ENCODE results near the gene INO80E. TPM values are rescaled to one million over a fixed set of nuclear protein-coding genes. Genes with fewer than 3 reads are reported as not detected.
A peak's percentile ranks its signal among the peaks of the same experiment; 100 is the strongest.

INO80E gene
- polyA plus RNA-seq, 1 donor: 33.9 TPM

DNA sequence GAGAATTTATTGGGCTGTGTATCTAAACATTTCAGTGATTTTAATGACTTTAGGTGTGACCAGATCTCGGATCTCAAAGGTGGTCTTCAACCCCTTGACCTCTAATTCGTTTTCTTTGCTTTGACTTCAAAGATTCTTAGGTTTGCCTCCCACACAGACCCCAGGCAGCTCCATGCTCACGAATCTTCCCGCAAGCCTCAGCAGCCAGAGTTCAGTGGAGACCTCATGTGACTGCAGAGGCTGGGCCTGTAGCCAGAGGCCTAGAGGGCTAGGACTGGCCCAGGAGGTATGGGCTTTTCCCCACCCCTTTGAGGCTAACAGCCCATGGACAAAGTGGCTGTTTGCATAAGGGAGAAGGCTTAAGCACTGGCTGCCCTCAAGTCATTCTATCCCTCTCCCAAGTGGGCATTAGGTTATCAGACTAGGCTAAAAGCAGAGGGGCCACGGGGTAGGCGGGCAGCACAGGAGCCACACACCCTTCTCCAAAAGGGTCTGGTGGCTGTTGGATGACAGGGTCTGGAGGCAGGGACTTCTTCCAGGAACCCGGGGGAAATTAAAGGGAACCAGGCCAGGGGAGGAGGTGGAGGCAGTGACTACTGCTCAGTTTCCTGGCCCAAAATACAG lies 3.6 kb upstream of the INO80E start:
- no peak for DNase-seq (ENCODE audit: low read depth)

- no peak for DNase-seq (ENCODE audit: low read depth)
Observed at GRCh38 chr16:29993191-29993902, 2.7 kb upstream of the INO80E start.

DNA sequence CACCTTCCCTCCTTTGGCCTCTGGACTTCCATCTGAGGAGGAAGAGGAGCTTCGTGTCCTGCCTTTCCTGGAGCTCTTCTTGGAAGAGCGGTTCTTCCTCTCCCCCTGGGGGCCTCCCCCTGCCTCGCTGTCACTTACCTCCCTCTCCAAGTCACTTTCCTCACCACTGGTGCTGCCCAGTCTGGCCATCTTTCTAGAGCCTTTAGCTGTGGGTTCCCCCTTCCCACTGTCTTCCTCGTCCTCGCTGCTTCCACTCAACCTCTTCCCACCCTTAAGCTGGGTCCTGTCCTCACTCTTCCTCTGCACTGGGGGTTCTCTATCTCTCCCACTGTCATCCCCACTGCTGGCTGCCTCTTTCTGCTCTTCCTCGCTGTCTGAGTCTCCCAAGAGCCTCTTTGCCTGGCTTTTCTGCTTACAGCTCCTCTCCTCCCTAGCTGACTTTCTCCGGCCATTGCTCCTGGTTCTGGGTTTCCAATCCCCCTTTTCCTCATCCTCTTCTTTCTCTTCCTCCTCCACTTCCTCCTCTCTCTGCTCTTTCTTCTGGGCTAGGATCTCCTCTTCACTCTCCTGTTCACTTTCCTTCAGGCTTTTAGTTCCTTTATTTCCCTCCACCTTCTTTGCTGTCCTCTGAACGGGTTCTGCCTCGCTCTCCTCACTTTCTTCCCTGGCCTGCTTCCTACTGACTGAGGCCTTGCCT lies 2.0 kb upstream of the INO80E start:
- DNase-seq (ENCODE audit: low read depth): no peak

GRCh38 chr16:29994600-29995323 lies 1.3 kb upstream of the INO80E start:
- no peak for DNase-seq (ENCODE audit: low read depth)

DNA sequence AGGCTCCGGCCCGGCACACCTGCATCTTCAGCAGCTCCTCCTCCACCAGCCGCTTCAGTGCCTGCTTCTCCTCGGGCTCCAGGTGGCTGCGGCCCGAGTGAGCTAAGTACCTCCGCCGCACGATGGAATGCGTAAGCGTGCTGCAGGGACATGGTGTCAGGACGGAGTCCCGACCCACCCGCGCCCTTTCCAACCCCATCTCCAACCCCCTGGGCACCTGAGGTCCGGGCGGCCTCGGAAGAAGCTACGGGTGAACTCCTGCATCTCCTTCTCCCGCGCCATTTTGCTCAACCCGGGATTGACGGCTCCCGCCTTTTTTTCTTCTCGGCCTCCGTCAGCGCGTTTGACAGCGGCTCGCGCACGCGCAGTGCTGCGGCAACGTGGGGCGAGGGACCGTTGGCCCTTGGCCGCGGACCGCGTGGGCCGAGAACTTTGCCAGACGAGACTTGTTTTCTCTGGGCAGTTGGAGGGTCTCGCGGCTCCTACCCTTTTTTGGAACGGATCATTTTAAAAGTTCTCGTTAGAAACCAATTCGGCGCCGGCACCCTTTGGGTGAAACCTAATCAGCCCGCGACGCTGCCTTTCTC lies 624 bp upstream of the INO80E start, which contains the start of gene HIRIP3:
Gene HIRIP3, minus strand, starts transcription at position 294 of the 587 bp plus-strand sequence. Its CDS starts 12 bp downstream, at position 282.
- DNase-seq (ENCODE audit: low read depth): peak; percentile 59

GRCh38 chr16:29996766-29997250 lies 767 bp downstream of the INO80E start:
- no peak for DNase-seq (ENCODE audit: low read depth)

GRCh38 chr16:29999605-30000004 lies 3.6 kb downstream of the INO80E start:
- no peak for DNase-seq (ENCODE audit: low read depth)

GRCh38 chr16:30000735-30001631 lies 4.9 kb downstream of the INO80E start:
- no peak for DNase-seq (ENCODE audit: low read depth)

- no peak for DNase-seq (ENCODE audit: low read depth)
Observed at GRCh38 chr16:30002614-30003346, 6.7 kb downstream of the INO80E start.

DNA sequence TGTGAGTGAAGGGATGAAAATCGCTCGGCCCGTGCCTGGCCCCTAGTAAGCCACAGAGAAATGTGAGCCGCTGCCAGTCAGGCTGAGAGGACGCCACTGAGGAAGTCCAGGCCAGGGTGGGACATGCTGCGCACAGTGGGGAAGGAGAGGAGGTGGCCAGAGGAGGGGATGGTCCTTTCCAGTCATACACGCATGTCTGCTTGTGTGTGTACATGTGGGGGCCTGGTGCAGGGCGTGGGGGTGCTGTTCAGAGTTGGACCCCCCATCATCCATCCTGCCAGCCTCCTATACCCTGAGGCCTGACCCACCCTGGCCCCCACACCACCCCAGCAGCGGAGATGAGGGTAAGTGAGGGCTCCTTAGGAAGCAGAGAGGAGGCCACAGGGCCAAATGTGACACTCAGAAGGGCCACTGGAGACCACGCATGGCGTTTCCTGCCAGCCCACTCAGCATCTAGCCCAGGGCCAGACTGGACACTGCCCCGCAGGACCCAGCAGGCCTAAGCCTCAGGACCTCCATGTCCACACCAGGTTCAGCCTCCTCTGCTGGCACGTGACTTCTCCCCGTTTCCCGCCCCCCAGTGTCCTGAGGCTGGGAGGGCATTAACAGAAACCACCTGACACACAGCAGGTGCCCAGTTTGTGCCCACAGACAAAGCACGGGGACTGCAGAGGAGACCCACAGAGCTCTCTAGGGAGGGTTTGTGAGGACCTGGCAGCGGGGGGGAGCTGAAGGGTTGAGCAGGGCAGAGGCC lies 7.8 kb downstream of the INO80E start:
- DNase-seq (ENCODE audit: low read depth): no peak

DNA sequence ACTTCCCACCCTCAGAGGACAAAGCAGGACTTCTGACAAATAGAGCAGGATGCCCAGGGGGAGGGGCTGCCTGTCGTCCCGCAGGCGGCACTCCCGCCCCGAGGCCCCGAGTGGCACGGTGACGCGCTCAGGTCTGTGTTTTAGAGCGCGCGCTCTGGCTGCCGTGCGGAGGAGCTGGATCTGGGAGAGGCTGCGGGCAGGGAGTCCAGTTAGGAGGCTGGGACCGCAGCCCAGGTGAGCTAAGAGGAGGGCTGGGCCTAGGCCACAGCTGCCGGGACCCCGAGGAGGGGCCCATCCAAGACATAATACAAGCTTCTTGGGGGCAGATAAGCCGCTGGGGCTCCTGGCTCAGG lies 8.4 kb downstream of the INO80E start:
- no peak for DNase-seq (ENCODE audit: low read depth)

DNA sequence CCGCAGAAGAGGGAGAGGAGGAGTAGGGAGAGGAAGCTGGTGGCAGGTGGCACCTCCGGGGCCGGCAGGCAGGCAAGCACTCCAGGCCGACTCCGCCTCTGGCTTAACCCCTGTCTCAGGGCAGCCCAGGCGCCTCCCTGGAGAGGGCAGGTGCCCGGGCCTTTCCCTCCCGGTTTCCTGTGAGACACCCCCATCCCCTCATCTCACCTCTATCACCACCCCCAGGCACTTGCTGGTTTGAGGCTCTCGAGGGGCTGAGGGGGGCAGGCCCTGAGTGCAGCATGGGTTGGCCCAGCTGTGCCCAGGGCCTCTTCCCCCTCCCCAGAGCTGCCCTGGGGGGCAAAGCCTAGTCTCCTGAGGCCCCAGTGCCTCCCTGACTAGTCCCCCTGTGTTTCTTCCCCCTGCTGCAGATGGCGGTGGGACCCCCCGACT lies 8.8 kb downstream of the INO80E start:
- no peak for DNase-seq (ENCODE audit: low read depth)

- DNase-seq (ENCODE audit: low read depth): no peak
Observed at GRCh38 chr16:30005341-30006094, 9.5 kb downstream of the INO80E start.

GRCh38 chr16:30006095-30006473 lies 10.0 kb downstream of the INO80E start:
- DNase-seq (ENCODE audit: low read depth): no peak

GRCh38 chr16:30006659-30007377 lies 10.8 kb downstream of the INO80E start:
- DNase-seq (ENCODE audit: low read depth): no peak

DNA sequence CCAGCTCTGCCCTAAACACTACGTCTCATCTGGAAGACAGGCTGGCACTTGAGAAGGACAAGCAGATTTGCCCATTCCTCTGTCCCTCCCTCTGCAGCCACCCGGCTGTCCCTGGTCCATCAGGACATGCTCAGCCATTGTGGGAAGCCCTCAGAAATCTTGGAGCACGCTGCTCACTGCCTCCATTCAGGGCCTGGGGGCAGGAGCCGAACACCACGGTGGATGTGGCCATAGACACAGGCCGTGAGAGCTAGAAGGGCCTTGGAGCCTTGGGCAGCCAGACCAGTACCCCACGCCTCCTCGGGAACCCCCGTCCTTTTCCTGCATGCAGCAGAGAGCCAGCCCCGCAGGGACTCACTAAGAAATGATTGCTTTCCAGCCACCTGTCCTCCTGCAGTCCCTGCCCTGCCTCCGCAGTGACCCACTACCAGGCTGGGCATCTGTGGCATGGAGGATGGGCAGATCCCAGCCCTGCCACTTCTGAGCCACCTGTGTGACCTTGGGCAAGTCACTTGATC lies 11.4 kb downstream of the INO80E start:
- DNase-seq (ENCODE audit: low read depth): no peak

DNA sequence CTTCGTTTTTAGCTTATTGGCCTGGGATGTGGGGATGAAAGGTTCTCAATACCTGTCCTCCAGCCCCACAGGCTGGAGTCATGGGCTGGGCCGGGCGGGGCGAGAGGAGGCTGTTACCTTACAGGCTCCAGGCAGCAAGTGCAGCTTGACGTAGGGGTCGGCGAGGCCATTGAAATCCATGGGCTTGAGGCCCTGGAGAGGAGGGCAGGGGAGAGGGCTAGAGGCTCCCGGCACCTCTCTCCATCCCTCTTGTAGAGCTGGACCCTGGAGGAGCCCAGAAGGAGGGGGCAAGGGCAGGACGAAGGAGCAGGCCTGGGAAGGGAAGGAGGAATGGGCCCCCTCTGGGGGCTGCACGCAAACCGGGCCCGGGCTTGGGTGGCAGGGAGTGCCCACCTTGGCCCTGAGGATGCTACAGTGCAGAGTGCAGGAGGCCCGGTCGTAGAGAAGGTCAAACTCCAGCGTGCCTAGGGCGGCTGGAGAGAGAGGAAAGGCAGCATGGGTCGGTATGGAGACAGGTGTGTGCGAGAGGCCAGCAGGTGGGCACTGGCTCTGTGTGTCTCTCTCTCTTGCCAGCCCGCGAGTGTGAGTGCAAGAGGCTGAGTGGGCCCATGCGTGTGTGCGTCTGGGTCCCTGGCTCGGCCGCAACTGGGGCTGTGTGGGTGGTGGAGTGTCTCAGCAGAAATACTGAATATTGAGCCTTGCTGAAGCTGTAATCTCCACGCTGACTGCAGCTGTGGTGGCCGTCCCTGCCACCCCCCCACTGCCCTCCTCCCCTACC lies 13.2 kb downstream of the INO80E start:
- no peak for DNase-seq (ENCODE audit: low read depth)
